ENCODE data around the gene UGT1A8.
"Not testable (repeated sequence)": the region's sequence is repeated elsewhere in the genome, so short reads cannot be mapped to it uniquely, and the experiment has no call there.

The UGT1A8 gene

DNA sequence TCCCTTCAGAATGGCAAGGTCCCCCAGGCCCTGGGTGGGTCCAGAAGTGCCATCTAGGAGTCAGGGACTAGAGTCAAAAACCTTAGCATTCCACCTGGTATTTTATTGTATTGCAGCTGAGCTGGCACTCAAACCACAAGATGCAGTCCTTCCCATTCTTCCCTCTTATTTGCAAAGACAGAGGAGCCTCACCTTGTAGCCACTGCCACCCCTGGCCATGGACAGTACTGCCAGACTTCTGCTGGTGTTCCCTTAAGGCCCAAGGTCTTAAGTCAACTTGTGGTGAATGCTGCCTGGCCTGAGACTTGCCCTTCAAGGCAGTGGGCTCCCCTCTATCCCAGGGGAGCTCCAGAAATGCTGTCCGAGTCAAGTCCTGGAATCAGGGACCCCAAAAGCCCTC, 25.7 kb downstream of the UGT1A8 start:
- no peak for DNase-seq

DNA sequence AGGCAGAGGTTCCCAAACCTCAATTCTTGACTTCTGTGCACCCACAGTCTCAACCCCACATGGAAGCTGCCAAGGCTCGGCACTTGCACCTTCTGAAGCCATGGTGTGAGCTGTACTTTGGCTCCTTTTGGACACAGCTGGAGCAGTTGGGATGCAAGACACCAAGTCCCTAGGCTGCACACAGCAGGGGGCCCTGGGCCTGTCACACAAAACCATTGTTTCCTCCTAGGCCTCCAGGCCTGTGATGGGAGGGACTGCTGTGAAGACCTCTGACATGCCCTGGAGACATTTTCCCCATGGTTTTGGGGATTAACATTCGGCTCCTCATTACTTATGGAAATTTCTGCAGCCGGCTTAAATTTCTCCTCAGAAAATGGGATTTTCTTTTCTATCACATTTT, 28.6 kb downstream of the UGT1A8 start:
- not testable (repeated sequence) for DNase-seq

DNA sequence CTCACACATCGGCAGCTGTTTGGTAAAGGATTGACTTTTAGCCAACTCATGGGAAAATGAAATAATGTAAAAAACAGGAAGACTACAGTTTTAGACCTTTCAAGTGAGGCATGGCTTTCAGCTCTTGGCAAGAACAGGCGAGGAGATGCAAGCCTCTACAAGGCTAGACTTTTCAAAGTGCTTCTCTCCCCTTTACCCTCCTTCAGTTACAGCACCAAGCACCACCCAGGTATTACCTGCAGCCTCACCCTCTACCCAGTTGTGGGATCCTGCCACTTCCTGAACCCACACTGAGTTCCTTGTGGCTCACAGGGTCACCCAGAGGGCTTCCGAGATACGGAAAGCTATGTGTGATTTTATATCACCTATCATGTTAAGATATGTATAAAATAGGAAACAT, 33.5 kb downstream of the UGT1A8 start:
- no peak for DNase-seq

- DNase-seq, result no peak
Observed at GRCh38 chr2:233651430-233651829, 34.0 kb downstream of the UGT1A8 start.

DNA sequence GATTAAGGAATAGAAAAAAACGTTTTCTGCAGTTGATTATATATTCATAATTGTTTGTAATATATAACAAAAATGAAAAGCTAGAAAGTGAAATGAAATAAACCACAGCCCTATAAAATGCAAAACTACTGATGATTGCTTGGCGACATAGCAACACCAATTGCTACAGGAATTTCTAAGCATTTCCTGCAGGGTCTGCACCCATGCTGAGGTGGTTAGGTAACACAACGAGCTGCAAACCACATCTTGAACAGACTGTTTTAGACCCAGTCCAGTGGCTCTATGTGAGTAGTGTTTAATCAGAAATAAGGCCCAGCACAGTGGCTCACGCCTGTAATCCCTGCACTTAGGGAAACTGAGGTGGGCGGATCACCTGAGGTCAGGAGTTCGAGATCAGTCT, 37.1 kb downstream of the UGT1A8 start:
- no peak for DNase-seq

DNA sequence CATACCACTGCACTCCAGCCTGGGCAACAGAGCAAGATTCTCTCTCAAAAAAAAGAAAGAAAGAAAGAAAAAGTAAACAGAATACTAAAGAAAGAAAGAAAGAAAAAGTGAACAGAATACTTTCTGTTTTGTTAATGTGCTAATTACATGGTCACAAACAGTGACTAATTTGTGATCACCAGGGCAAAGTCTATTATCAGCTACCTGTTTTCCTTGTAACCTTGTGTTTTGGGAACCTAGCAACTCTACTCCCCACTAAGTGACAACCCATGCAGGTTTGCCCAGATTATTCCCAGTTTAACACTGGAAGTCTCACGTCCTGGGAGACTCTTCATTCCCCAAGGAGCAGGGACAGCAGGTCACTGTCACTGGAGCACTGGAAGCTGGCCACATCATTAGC, 37.6 kb downstream of the UGT1A8 start:
- no peak for DNase-seq

DNA sequence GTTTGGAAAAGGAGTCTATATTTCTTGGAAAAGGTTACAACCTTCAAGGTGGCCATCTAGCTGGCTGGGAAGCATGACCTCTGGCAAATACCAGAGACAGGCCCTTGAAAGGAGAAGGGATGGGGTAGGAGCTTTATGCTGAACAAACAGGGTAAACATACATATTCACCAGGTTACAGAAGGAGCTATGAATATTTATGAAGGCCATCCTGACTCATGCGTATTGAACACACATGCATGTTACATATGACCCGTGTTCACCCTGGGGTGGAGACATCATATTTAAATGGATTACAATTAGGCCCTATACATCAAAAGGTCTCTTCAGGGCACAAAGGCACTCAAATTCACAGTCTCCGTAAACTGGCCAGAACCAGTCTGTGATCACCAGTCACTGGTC, 38.5 kb downstream of the UGT1A8 start:
- not testable (repeated sequence) for DNase-seq

DNA sequence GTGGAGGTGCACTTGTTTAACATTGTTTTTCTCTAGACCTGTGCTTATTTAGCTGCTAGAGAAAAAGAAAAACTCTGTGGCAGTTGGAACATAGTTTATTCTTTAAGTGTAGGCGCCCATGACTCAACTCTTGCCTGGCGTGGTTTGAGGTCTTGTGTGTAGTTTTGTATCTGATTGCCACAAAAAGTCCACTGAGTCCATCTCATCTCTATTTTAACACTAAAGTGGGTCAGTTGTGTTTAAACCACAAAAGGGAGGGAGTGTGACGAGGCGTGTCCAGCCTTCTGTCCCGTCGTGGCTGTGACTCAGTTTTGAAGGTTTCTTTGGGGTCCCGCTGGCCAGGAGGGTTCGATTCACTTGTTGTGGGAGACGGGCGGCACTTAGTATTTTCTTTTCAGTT, 39.0 kb downstream of the UGT1A8 start:
- DNase-seq, result no peak

- no peak for DNase-seq
Observed at GRCh38 chr2:233658610-233659009, 41.2 kb downstream of the UGT1A8 start.

DNA sequence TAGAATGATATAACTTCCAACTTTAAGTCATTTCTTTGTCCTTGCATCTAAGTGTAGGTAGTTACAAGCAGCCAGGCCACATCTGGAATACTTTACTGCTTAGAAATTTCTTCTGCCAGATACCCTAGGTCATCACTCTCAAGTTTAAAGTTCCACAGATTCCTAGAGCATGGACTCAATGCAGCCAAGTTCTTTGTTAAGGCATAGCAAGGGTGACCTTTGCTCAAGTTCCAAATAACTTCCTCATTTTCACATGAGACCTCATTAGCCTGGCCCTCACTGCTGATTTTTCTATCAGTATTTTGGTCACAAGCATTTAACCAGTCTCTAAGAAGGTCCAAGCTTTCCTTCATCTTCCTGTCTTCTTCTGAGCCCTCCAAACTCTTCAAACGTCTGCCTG, 46.5 kb downstream of the UGT1A8 start:
- no peak for DNase-seq

- no peak for DNase-seq
Observed at GRCh38 chr2:233668605-233669260, 51.3 kb downstream of the UGT1A8 start.

- no peak for DNase-seq
Observed at GRCh38 chr2:233671290-233672161, 54.1 kb downstream of the UGT1A8 start, which contains the start of gene UGT1A9. Gene UGT1A9, plus strand, starts transcription at chr2:233671898. Its CDS starts 37 bp downstream, at chr2:233671935.

DNA sequence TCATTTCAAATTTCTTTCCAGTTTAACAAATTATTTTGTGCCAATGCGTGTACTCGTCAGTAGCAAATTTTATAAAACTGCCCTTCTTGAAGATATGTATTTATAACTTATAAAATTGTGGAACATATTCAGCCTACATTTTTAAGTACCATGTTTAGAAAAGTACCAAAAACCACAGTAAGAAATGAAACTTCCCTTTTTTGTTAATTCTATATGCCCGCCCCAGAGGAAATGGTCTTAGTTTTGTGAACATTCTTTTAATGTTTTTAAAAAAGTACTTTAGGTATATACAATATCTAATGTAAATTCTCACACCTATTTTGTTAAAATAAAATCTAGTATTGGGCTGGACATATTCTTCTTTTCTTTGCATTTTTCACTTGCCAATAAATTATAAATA, 55.5 kb downstream of the UGT1A8 start:
- no peak for DNase-seq

GRCh38 chr2:233673896-233674295, 56.5 kb downstream of the UGT1A8 start:
- no peak for DNase-seq

DNA sequence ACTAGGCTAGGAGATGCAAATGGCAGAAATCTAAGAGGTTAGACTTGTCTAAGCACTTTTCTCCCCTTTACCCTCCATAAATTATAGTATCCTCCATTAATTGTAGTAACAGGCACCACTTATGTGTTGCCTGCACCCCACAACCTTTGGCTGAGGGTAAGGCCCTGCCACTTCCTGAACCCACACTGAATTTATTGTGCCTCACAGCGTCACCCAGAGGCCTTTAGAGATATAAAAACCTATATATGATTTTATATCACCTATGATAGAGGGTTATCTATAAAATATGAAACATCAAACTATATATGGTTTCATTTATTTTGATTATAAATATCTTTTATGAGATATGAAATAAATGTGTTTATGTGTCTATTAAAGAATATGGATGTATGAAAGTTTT, 56.9 kb downstream of the UGT1A8 start:
- no peak for DNase-seq

DNA sequence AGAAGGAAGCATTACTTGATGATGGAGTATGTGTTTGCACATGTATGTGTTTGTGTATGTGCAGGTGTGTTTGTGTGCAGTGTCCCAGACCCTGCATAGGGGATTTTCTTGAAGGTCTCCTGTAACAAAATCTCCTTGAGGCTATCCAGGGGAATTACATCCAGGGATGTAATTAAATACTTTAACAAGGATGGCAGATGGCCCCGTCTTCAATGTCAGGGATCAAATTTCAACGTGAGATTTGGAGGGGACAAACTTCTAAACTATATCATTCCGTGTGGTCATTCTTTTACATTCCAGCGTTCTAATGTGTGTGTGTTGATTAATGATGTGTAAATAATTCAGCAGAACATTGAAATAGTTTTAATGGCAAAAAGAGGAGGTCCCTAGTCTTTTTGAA, 57.6 kb downstream of the UGT1A8 start:
- no peak for DNase-seq

DNA sequence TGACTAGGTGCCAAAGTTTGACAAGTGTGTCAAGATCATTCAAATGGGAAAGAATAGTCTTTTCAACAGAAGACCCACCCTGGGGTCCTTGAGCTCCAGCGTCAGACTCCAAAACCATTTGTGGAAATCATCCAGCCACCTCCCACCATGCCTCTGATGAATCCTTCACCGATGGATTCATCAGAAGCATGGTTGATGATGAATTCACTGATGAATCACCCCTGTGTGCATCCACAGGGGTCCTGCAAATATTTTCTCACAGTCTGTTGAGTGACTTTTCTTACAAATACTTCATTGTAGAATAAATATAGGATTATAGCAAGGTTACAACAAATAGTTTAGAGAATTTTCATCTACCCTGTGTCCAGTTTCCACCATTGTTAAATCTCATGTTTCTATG, 58.6 kb downstream of the UGT1A8 start:
- DNase-seq, result no peak

- no peak for DNase-seq
Observed at GRCh38 chr2:233679196-233679595, 61.8 kb downstream of the UGT1A8 start.

DNA sequence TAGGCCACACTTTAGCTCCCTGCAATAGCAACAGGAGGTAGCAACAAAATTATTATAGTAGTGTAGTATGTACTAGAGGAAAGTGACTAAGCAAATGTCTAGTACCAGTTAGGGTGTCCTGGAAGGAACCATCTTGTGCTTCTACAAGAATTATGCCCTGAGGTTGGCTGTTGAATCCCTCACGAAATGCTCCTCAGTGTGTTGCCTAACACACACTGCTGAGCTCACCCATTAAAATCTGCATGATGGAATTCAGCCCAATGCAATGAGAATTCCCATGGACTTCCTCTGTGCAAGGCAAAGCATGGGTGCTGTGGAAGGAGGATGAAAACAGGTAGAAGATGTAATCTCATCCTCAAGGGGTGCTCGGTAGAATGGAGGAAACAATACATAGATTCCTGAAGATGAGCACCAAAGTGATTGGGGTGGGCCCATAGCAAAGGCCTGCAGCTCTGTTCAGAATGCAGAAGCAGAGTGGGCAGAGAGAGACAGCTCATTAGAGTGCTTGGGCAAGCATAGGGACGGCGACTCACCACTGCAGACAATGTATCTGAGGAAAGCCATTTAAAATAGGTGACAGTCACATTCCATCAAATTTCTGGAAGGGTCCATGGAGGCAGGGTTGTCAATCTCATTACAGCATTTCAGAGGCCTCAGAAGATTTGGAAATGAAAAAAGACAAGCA, 63.1 kb downstream of the UGT1A8 start:
- DNase-seq, result no peak

- DNase-seq, result no peak
Observed at GRCh38 chr2:233681521-233682099, 64.2 kb downstream of the UGT1A8 start, which contains the start of gene UGT1A7. Gene UGT1A7, plus strand, starts transcription at chr2:233681901. Its CDS starts 37 bp downstream, at chr2:233681938.

DNA sequence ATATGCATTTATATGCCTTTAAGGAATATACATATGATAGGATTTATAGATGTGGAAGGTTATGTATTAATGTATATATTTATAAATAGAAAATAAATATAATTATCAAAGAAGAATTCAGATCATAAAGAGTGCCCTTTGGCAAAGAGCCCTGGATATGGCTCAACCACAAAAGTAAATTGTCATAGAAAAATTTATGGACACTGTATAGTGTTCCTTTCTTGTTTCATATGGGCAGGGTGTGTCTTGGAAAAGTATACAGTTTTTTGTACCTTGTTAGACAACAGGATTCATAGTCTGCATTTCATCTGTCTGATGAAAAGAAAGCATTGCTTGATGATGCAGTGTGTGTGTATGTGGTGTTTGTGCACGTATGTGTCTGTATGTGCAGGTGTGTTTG, 67.2 kb downstream of the UGT1A8 start:
- no peak for DNase-seq

DNA sequence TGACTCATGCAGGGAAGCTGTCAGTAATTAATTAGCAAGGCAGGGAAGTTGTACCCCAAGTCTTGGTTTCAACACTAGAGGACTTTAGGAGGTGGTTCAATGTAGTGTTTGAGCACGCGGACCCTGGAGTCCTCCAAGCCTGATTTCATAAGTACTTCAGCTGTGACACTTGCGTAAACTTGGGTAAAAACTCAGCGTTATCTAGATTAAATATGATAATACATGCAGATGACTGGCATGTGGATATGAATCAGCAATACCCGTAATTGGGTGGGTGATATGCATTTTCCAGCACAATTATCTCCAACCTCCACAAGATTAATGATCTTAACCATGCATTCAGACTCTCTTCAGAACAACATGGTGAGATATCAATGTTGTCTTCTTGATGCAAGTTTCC, 69.5 kb downstream of the UGT1A8 start:
- no peak for DNase-seq

- DNase-seq, result no peak
Observed at GRCh38 chr2:233688341-233688740, 70.9 kb downstream of the UGT1A8 start.
